H1 (cell line): Measurements from ENCODE around the gene GANAB. TPM values are rescaled to one million over a fixed set of nuclear protein-coding genes. Genes with fewer than 3 reads are reported as not detected.

Experiments
- EGR1 ChIP-seq: IDR thresholded peaks from 2 replicates; pipeline ENCODE4 v1.6.1; 2011; ENCODE audit warnings: low read depth, low read length, borderline replicate concordance
- JUN ChIP-seq: IDR thresholded peaks from 2 replicates; pipeline ENCODE4 v1.6.1; 2011; ENCODE audit warnings: low read depth, mild to moderate bottlenecking, improper control_type of control experiment, low read length
- POLR2A ChIP-seq, 2 experiments: IDR thresholded peaks; 1 replicate in 1 of 2; 2 replicates in 1 of 2; pipeline ENCODE4 v1.6.1; 2011; ENCODE audit warnings: low read depth in 2 of 2, low read length in 2 of 2, mild to moderate bottlenecking in 2 of 2; ENCODE audit errors: control extremely low read depth in 1 of 2
- RFX5 ChIP-seq: IDR thresholded peaks from 2 replicates; pipeline ENCODE4 v1.6.1; 2011; ENCODE audit warnings: low read depth, low read length, improper control_type of control experiment, borderline replicate concordance
- SP2 ChIP-seq: IDR thresholded peaks from 2 replicates; pipeline ENCODE4 v1.6.1; 2012; ENCODE audit warnings: mild to moderate bottlenecking, low read length, inconsistent platforms
- polyA plus RNA-seq, 7 experiments: library from polyadenylated mRNA; depleted of rRNA in 3 of 7; stranded (reverse) in 5 of 7; unstranded in 2 of 7; fragments of >200 nt in 5 of 7; fragments of 200-250 nt in 2 of 7; gene quantifications; 1 replicate in 5 of 7; 2 replicates in 1 of 7; 4 replicates in 1 of 7; pipeline versions ENCODE4 v1.2.1 to v1.2.3, GENCODE V29; 2011 to 2013; ENCODE audit warnings: missing spikeins in 2 of 7, mixed read lengths in 2 of 7
- total RNA-seq: library from RNA; stranded (reverse); fragmentation: NEBNext Ultra II Directional; extraction: Animal tissue kit (Norgen Biotek cat#: 25700); gene quantifications from 2 replicates; pipeline ENCODE4 v1.2.1, GENCODE V29; 2021
- TF ChIP-seq, protein P1 (sequence below): IDR thresholded peaks from 2 replicates; pipeline ENCODE4 v1.6.1; 2012; ENCODE audit warnings: low read length, inconsistent platforms

The GANAB gene
- total and polyA plus RNA-seq, 2 of the 8 experiments (the other 6 are each of a cell fraction or from before 2014, with no cell fraction given), result 289 to 330 TPM

DNA sequence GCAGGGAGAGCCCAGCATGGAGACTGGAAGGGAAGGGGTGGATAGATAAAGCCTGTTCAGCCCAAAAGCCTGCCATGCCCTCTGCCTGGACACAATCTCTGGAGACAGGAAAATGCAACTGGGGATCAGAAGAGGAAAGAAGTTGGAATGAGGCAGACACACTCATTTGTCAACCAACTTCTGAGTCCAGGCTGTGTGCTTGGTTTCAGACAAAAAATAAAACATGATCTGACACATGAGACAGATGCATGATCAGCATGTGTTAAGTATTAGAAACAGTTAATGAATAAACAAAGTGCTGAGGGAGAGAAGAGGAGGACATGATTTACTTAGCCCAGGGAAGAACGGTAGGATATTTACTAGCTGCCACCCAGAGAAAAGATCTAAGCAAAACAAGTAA lies 42.1 kb upstream of the GANAB start (continued):
- TF ChIP-seq, protein P1, sequence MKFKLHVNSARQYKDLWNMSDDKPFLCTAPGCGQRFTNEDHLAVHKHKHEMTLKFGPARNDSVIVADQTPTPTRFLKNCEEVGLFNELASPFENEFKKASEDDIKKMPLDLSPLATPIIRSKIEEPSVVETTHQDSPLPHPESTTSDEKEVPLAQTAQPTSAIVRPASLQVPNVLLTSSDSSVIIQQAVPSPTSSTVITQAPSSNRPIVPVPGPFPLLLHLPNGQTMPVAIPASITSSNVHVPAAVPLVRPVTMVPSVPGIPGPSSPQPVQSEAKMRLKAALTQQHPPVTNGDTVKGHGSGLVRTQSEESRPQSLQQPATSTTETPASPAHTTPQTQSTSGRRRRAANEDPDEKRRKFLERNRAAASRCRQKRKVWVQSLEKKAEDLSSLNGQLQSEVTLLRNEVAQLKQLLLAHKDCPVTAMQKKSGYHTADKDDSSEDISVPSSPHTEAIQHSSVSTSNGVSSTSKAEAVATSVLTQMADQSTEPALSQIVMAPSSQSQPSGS, result no peak
- no peak for TF ChIP-seq EGR1
- TF ChIP-seq JUN, result no peak
- TF ChIP-seq RFX5, result no peak
- TF ChIP-seq POLR2A (IDR thresholded peaks at IDR 0.05; ENCODE audit: control extremely low read depth in 1 of 2, low read depth in 2 of 2, low read length in 2 of 2), result no peak
- TF ChIP-seq SP2, result no peak
